ENCODE measurements around the gene ANKRD53.

The ANKRD53 gene

GRCh38 chr2:70967189-70967588, 11.2 kb upstream of the ANKRD53 start:
- DNase-seq, result no peak

GRCh38 chr2:70974592-70974991, 3.8 kb upstream of the ANKRD53 start:
- DNase-seq, result peak; percentile 7

GRCh38 chr2:70975237-70975636, 3.2 kb upstream of the ANKRD53 start:
- peak; percentile 5 for DNase-seq

- DNase-seq, result peak; percentile 24
Observed at GRCh38 chr2:70977605-70978205, 725 bp upstream of the ANKRD53 start.

GRCh38 chr2:70979180-70979488, 704 bp downstream of the ANKRD53 start:
- DNase-seq, result no peak

- DNase-seq, result peak; percentile 14
Observed at GRCh38 chr2:70979626-70980025, 1.2 kb downstream of the ANKRD53 start.

- peak; percentile 10 for DNase-seq
Observed at GRCh38 chr2:70981421-70981820, 3.0 kb downstream of the ANKRD53 start.

GRCh38 chr2:70981866-70982810, 3.7 kb downstream of the ANKRD53 start:
- DNase-seq, result peak; percentile 6

- DNase-seq, result peak; percentile 2
Observed at GRCh38 chr2:70982971-70983370, 4.5 kb downstream of the ANKRD53 start.

GRCh38 chr2:70983506-70984227, 5.2 kb downstream of the ANKRD53 start:
- DNase-seq, result peak; percentile 16

GRCh38 chr2:70984228-70984575, 5.8 kb downstream of the ANKRD53 start:
- DNase-seq, result peak; percentile 9

GRCh38 chr2:70984576-70985282, 6.3 kb downstream of the ANKRD53 start:
- DNase-seq, result peak; percentile 52

GRCh38 chr2:70985283-70985688, 6.9 kb downstream of the ANKRD53 start:
- DNase-seq, result peak; percentile 4

- DNase-seq, result no peak
Observed at GRCh38 chr2:70985956-70986355, 7.5 kb downstream of the ANKRD53 start.

GRCh38 chr2:70986499-70987189, 8.2 kb downstream of the ANKRD53 start:
- no peak for DNase-seq

- DNase-seq, result no peak
Observed at GRCh38 chr2:70987386-70987785, 9.0 kb downstream of the ANKRD53 start.

- no peak for DNase-seq
Observed at GRCh38 chr2:70988151-70988550, 9.7 kb downstream of the ANKRD53 start.

GRCh38 chr2:70988726-70989648, 10.6 kb downstream of the ANKRD53 start:
- DNase-seq, result no peak

- DNase-seq, result no peak
Observed at GRCh38 chr2:70990216-70990615, 11.8 kb downstream of the ANKRD53 start.

GRCh38 chr2:70991142-70991541, 12.7 kb downstream of the ANKRD53 start:
- DNase-seq, result no peak

- no peak for DNase-seq
Observed at GRCh38 chr2:70991742-70992141, 13.3 kb downstream of the ANKRD53 start.

All from left hindlimb (tissue), 1 donor.